H1 (cell line): Measurements from ENCODE around the gene ABHD18. TPM values are rescaled to one million over a fixed set of nuclear protein-coding genes. Genes with fewer than 3 reads are reported as not detected.
"Not testable (repeated sequence)": the region's sequence is repeated elsewhere in the genome, so short reads cannot be mapped to it uniquely, and the experiment has no call there.

ENCODE experiments used
- CTCF ChIA-PET: fragments of 300-600 bp; sonication (Branson Sonifier 250); formaldehyde crosslinking; loops from one replicate; lab custom pipeline; 2021; ENCODE audit not compliant: partially characterized antibody; lab: Charles Lee
- POLR2A ChIA-PET: fragments of 300-600 bp; sonication (Branson Sonifier 250); formaldehyde crosslinking; loops from one replicate; lab custom pipeline; 2021; ENCODE audit warnings: inconsistent platforms; ENCODE audit not compliant: partially characterized antibody; lab: Charles Lee
- DNase-seq, 2 experiments: peaks; one replicate each; pipeline versions ENCODE4 v3.0.0 to v3.0.0-alpha.2; 2010 to 2022; ENCODE audit warnings: low spot score in 2 of 2, low read depth in 1 of 2, mixed read lengths in 1 of 2
- FAIRE-seq: peaks from 2 replicates; lab custom pipeline; 2011; peaks lifted over from hg19 to GRCh38; lab: Jason Lieb, UNC
- H2AFZ ChIP-seq: 2 replicates; pipeline ENCODE4 v1.8.1; 2012; ENCODE audit warnings: low read length, inconsistent platforms
- H2AK5ac ChIP-seq: 2 replicates; pipeline ENCODE4 v1.6.1; 2013; ENCODE audit warnings: low read depth, low read length
- H2BK120ac ChIP-seq: replicated peaks from 2 replicates; pipeline ENCODE3; 2013; ENCODE audit warnings: low read depth, low read length, inconsistent platforms
- H2BK12ac ChIP-seq: 2 replicates; pipeline ENCODE4 v1.6.1; 2013; ENCODE audit warnings: low read depth, low read length
- H2BK15ac ChIP-seq: 2 replicates; pipeline ENCODE4 v1.6.1; 2013; ENCODE audit warnings: low read length
- H2BK20ac ChIP-seq: 2 replicates; pipeline ENCODE4 v1.6.1; 2013; ENCODE audit warnings: low read length
- H2BK5ac ChIP-seq: 2 replicates; pipeline ENCODE4 v1.6.1; 2013; ENCODE audit warnings: low read depth, low read length
- H3K14ac ChIP-seq: 2 replicates; pipeline ENCODE4 v1.6.1; 2013; ENCODE audit warnings: inconsistent platforms; ENCODE audit not compliant: insufficient read length
- H3K18ac ChIP-seq: 2 replicates; pipeline ENCODE4 v1.6.1; 2013; ENCODE audit warnings: low read length; ENCODE audit errors: extremely low read depth
- H3K23ac ChIP-seq: 2 replicates; pipeline ENCODE4 v1.6.1; 2013; ENCODE audit warnings: inconsistent platforms; ENCODE audit not compliant: insufficient read length
- H3K23me2 ChIP-seq: 2 replicates; pipeline ENCODE4 v1.6.1; 2013; ENCODE audit warnings: low read depth, low read length
- H3K27ac ChIP-seq: 2 replicates; pipeline ENCODE4 v1.6.1; 2011; ENCODE audit warnings: low read depth, low read length, inconsistent platforms
- H3K27me3 ChIP-seq, 4 experiments: replicated peaks in 1 of 4; 1 replicate in 1 of 4; 2 replicates in 3 of 4; pipeline versions ENCODE4 v1.6.1 to v1.8.1; 2011 to 2013; ENCODE audit warnings: low read length in 3 of 4, mild to moderate bottlenecking in 3 of 4, inconsistent platforms in 2 of 4, mixed read lengths in 2 of 4, moderate library complexity in 1 of 4; ENCODE audit not compliant: control insufficient read depth in 3 of 4, insufficient read depth in 3 of 4; ENCODE audit errors: extremely low read depth in 1 of 4
- H3K36me3 ChIP-seq, 4 experiments: 2 replicates each; pipeline versions ENCODE4 v1.6.1 to v1.8.1; 2011 to 2013; ENCODE audit warnings: mild to moderate bottlenecking in 4 of 4, low read length in 3 of 4, moderate library complexity in 2 of 4, control low read depth in 1 of 4, inconsistent platforms in 1 of 4; ENCODE audit not compliant: insufficient read depth in 4 of 4, control insufficient read depth in 2 of 4
- H3K4ac ChIP-seq: replicated peaks from 2 replicates; pipeline ENCODE3; 2013; ENCODE audit warnings: low read length, low read depth, mixed read lengths, inconsistent platforms; ENCODE audit not compliant: insufficient read length
- H3K4me1 ChIP-seq, 4 experiments: replicated peaks in 1 of 4; 1 replicate in 1 of 4; 2 replicates in 3 of 4; pipeline versions ENCODE4 v1.6.1 to v1.8.1; 2011 to 2013; ENCODE audit warnings: low read length in 3 of 4, inconsistent platforms in 2 of 4, mixed read lengths in 1 of 4; ENCODE audit not compliant: insufficient read depth in 4 of 4, control insufficient read depth in 3 of 4
- H3K4me2 ChIP-seq, 2 experiments: 2 replicates each; pipeline versions ENCODE4 v1.6.1 to v1.8.1; 2011 to 2013; ENCODE audit warnings: low read depth in 2 of 2, low read length in 2 of 2, control low read depth in 1 of 2, inconsistent platforms in 1 of 2, mild to moderate bottlenecking in 1 of 2; ENCODE audit not compliant: insufficient read depth in 1 of 2
- H3K4me3 ChIP-seq, 4 experiments: fragments of 200-600, 300-600 bp in 1 of 4; sonication (generic), shearing (Covaris generic), sonication (Bioruptor Twin) in 1 of 4; 2 replicates each; pipeline versions ENCODE4 v1.5.1 to v1.8.1; 2011 to 2016; ENCODE audit warnings: low read length in 4 of 4, low read depth in 3 of 4, control low read depth in 2 of 4, inconsistent platforms in 2 of 4, mild to moderate bottlenecking in 2 of 4, mixed read lengths in 1 of 4, moderate library complexity in 1 of 4; ENCODE audit not compliant: insufficient read depth in 2 of 4; ENCODE audit errors: extremely low read depth in 1 of 4
- H3K56ac ChIP-seq: replicated peaks from 2 replicates; pipeline ENCODE3; 2013; ENCODE audit warnings: low read depth, mild to moderate bottlenecking, mixed read lengths, low read length, inconsistent platforms; ENCODE audit not compliant: insufficient read length
- H3K79me1 ChIP-seq: 2 replicates; pipeline ENCODE4 v1.6.1; 2013; ENCODE audit warnings: low read depth, low read length, control low read depth
- H3K79me2 ChIP-seq, 2 experiments: 2 replicates each; pipeline versions ENCODE4 v1.6.1 to v1.8.1; 2012 to 2013; ENCODE audit warnings: low read length in 2 of 2, mild to moderate bottlenecking in 2 of 2, inconsistent platforms in 1 of 2; ENCODE audit not compliant: insufficient read depth in 2 of 2, control insufficient read depth in 1 of 2
- H3K9ac ChIP-seq, 4 experiments: replicated peaks in 1 of 4; 1 replicate in 1 of 4; 2 replicates in 3 of 4; pipeline versions ENCODE4 v1.6.1 to v1.8.1; 2011 to 2013; ENCODE audit warnings: low read depth in 3 of 4, low read length in 3 of 4, control low read depth in 2 of 4, mild to moderate bottlenecking in 2 of 4, moderate library complexity in 2 of 4, inconsistent platforms in 1 of 4; ENCODE audit errors: extremely low read depth in 1 of 4
- H3K9me3 ChIP-seq, 2 experiments: 2 replicates each; pipeline versions ENCODE4 v1.6.1 to v1.8.1; 2012 to 2013; ENCODE audit warnings: mild to moderate bottlenecking in 2 of 2, moderate library complexity in 2 of 2, control low read depth in 1 of 2, inconsistent platforms in 1 of 2, low read depth in 1 of 2, low read length in 1 of 2, mixed read lengths in 1 of 2; ENCODE audit not compliant: insufficient read depth in 2 of 2
- H4K20me1 ChIP-seq, 2 experiments: replicated peaks in 1 of 2; 2 replicates each; pipeline versions ENCODE3 to v1.8.1; 2011 to 2013; ENCODE audit warnings: inconsistent platforms in 2 of 2, low read length in 2 of 2, mild to moderate bottlenecking in 1 of 2; ENCODE audit not compliant: insufficient read depth in 2 of 2, control insufficient read depth in 1 of 2
- H4K5ac ChIP-seq: 2 replicates; pipeline ENCODE4 v1.6.1; 2013; ENCODE audit warnings: low read length, low read depth, mixed read lengths, inconsistent platforms; ENCODE audit not compliant: insufficient read length
- H4K8ac ChIP-seq: 2 replicates; pipeline ENCODE4 v1.8.0; 2013; ENCODE audit warnings: mild to moderate bottlenecking, moderate library complexity, low read length, inconsistent platforms; ENCODE audit not compliant: insufficient read depth; ENCODE audit errors: extremely low read depth
- H4K91ac ChIP-seq: replicated peaks from 2 replicates; pipeline ENCODE3; 2013; ENCODE audit warnings: low read length, mixed read lengths, inconsistent platforms; ENCODE audit not compliant: insufficient read length
- WGBS, 2 experiments: shearing (Covaris generic) in 1 of 2; methylation state at CpG; one replicate each; pipeline versions ENCODE4 v1.1.6 to v1.1.7; 2013 to 2015; ENCODE audit warnings: low lambda C conversion rate in 2 of 2, mixed read lengths in 2 of 2, inconsistent platforms in 1 of 2, low coverage in 1 of 2, missing lambda C conversion rate in 1 of 2; ENCODE audit not compliant: insufficient replicate concordance in 2 of 2, insufficient coverage in 1 of 2, insufficient read length in 1 of 2; ENCODE audit errors: extremely low coverage in 1 of 2, missing lambda C conversion rate in 1 of 2; 5-methylcytosine and 5-hydroxymethylcytosine counted together
- polyA plus RNA-seq, 7 experiments: library from polyadenylated mRNA; depleted of rRNA in 3 of 7; stranded (reverse) in 5 of 7; unstranded in 2 of 7; fragments of >200 nt in 5 of 7; fragments of 200-250 nt in 2 of 7; gene quantifications; 1 replicate in 5 of 7; 2 replicates in 1 of 7; 4 replicates in 1 of 7; pipeline versions ENCODE4 v1.2.1 to v1.2.3, GENCODE V29; 2011 to 2013; ENCODE audit warnings: missing spikeins in 2 of 7, mixed read lengths in 2 of 7
- total RNA-seq: library from RNA; stranded (reverse); fragmentation: NEBNext Ultra II Directional; extraction: Animal tissue kit (Norgen Biotek cat#: 25700); gene quantifications from 2 replicates; pipeline ENCODE4 v1.2.1, GENCODE V29; 2021

Gene ABHD18
- total and polyA plus RNA-seq, 2 of the 8 experiments (the other 6 are each of a cell fraction or from before 2014, with no cell fraction given), result 2.7 to 17.0 TPM

DNA sequence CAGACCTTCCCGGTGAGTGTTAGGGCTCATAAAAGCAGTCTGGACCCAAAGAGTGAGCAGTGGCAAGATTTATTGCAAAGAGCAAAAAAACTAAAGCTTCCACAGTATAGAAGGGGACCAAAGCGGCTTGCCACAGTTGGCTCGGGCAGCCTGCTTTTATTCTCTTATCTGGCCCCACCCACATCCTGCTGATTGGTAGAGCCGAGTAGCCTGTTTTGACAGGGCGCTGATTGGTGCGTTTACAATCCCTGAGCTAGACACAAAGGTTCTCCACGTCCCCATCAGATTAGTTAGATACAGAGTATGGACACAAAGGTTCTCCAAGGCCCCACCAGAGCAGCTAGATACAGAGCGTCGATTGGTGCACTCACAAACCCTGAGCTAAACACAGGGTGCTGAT is 81.8 kb downstream of the ABHD18 start:
- H3K27ac ChIP-seq, H3K79me1 ChIP-seq: not testable (repeated sequence)
- POLR2A ChIA-PET, result interaction anchor here (0.6 to 1.3 kb wide), 4 partner anchors 8 to 166 kb away, joined by 3 to 6 read pairs (median 3); no protein-coding TSS in a partner anchor

DNA sequence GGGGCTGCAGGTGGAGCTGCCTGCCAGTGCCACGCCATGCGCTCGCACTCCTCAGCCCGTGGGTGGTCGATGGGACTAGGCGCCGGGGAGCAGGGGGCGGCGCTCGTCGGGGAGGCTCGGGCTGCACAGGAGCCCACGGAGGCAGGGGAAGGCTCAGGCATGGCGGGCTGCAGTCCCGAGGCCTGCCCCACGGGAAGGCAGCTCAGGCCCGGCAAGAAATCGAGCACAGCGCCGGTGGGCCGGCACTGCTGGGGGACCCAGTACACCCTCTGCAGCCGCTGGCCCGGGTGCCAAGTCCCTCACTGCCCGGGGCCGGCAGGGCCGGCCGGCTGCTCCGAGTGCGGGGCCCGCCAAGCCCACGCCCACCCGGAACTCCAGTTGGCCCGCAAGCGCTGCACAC is 82.3 kb downstream of the ABHD18 start:
- not testable (repeated sequence) for H3K79me1 ChIP-seq, H3K4me3 ChIP-seq, H3K23ac ChIP-seq, H3K14ac ChIP-seq, H3K18ac ChIP-seq, H2AK5ac ChIP-seq, H4K5ac ChIP-seq, DNase-seq, H3K27ac ChIP-seq, H2BK15ac ChIP-seq, H3K23me2 ChIP-seq, FAIRE-seq, H3K4ac ChIP-seq, H2BK12ac ChIP-seq, H4K20me1 ChIP-seq, H3K79me2 ChIP-seq, H3K4me1 ChIP-seq, H3K9ac ChIP-seq, H4K91ac ChIP-seq, H3K36me3 ChIP-seq, H2AFZ ChIP-seq, H2BK5ac ChIP-seq, H2BK120ac ChIP-seq, H3K9me3 ChIP-seq, H3K4me2 ChIP-seq, H4K8ac ChIP-seq, H3K27me3 ChIP-seq, H2BK20ac ChIP-seq, H3K56ac ChIP-seq
- WGBS, 2 experiments, result 97% methylated on average over 30 of the region's 34 CpGs; no CpG with 5 or more reads in 1 of the 2 experiments
- CTCF ChIA-PET, result interaction anchor here (0.6 to 2.2 kb wide), 3 partner anchors 12 to 491 kb away, joined by 4 to 6 read pairs (median 4); no protein-coding TSS in a partner anchor
- POLR2A ChIA-PET, result interaction anchor here (0.6 to 5.8 kb wide), 4 partner anchors 8 to 64 kb away, joined by 3 to 40 read pairs (median 4); partner anchors contain the start of gene LARP1B

More for the DNA sequence above, 81.8 kb downstream of the ABHD18 start:
- not testable (repeated sequence) for H3K79me2 ChIP-seq, H4K91ac ChIP-seq, H3K18ac ChIP-seq, H3K4me3 ChIP-seq, H3K4me1 ChIP-seq, H2BK20ac ChIP-seq, H3K14ac ChIP-seq, H3K4ac ChIP-seq, H3K27me3 ChIP-seq, H4K5ac ChIP-seq, H4K20me1 ChIP-seq, H2BK12ac ChIP-seq, H3K36me3 ChIP-seq, H3K9ac ChIP-seq, H2BK15ac ChIP-seq, H3K23ac ChIP-seq, H3K56ac ChIP-seq, H2AK5ac ChIP-seq, H2BK5ac ChIP-seq, H3K9me3 ChIP-seq, H3K23me2 ChIP-seq, H2BK120ac ChIP-seq, H4K8ac ChIP-seq, FAIRE-seq, DNase-seq, H2AFZ ChIP-seq, H3K4me2 ChIP-seq
- CTCF ChIA-PET, result interaction anchor here (0.6 to 2.2 kb wide), 3 partner anchors 13 to 491 kb away, joined by 4 to 6 read pairs (median 4); no protein-coding TSS in a partner anchor
- 83% methylated on average over 7 of the region's 9 CpGs; no CpG with 5 or more reads in 1 of the 2 experiments for WGBS, 2 experiments
